SK-N-SH (cell line): ENCODE measurements around the gene THBS3. TPM values are rescaled to one million over a fixed set of nuclear protein-coding genes. Genes with fewer than 3 reads are reported as not detected.

Experiments
- CTCF ChIA-PET: fragments of 300-600, 350-600 bp; formaldehyde crosslinking; extraction: SDS; loops from one replicate; lab custom pipeline; 2021; lab: Yijun Ruan, JAX
- POLR2A ChIA-PET: fragments of 350-600 bp; sonication (Branson Sonifier 250); formaldehyde crosslinking; extraction: SDS; loops from one replicate; lab custom pipeline; 2020; ENCODE audit warnings: antibody characterized with exemption, inconsistent platforms; lab: Yijun Ruan, JAX
- DNase-seq: peaks from one replicate; pipeline ENCODE4 v3.0.0; 2012
- H2AFZ ChIP-seq: fragments of 200-600 bp; sonication (generic); 2 replicates; pipeline ENCODE4 v1.8.1; 2016; ENCODE audit warnings: antibody characterized with exemption, mild to moderate bottlenecking, low read depth
- H3F3A ChIP-seq: fragments of 200-600 bp; sonication (generic); replicated peaks from 2 replicates; pipeline ENCODE3; 2016; ENCODE audit warnings: antibody characterized with exemption, mild to moderate bottlenecking; ENCODE audit not compliant: insufficient read depth
- H3K27ac ChIP-seq, 2 experiments: fragments of 200-500 bp in 1 of 2; fragments of 200-600 bp in 1 of 2; sonication (Bioruptor generic) in 1 of 2; sonication (generic), shearing (Covaris generic) in 1 of 2; 2 replicates each; pipeline versions ENCODE4 v1.5.1 to v1.6.1; 2014 to 2016; ENCODE audit warnings: low read depth in 2 of 2, inconsistent platforms in 1 of 2, low read length in 1 of 2, mild to moderate bottlenecking in 1 of 2, mixed read lengths in 1 of 2
- H3K27me3 ChIP-seq: fragments of 200-600 bp; sonication (generic), shearing (Covaris generic); 2 replicates; pipeline ENCODE4 v1.6.1; 2016; ENCODE audit warnings: mixed run types; ENCODE audit not compliant: insufficient read depth
- H3K36me3 ChIP-seq, 2 experiments: fragments of 200-500 bp in 1 of 2; fragments of 200-600 bp in 1 of 2; sonication (Bioruptor generic) in 1 of 2; sonication (generic) in 1 of 2; replicated peaks in 1 of 2; 2 replicates each; pipeline versions ENCODE3 to v1.5.1; 2014 to 2016; ENCODE audit warnings: low read length in 1 of 2, mild to moderate bottlenecking in 1 of 2; ENCODE audit not compliant: insufficient read depth in 2 of 2, control insufficient read depth in 1 of 2
- H3K4me1 ChIP-seq, 2 experiments: fragments of 200-500 bp in 1 of 2; fragments of 200-600 bp in 1 of 2; sonication (Bioruptor generic) in 1 of 2; sonication (generic), shearing (Covaris generic) in 1 of 2; 2 replicates each; pipeline versions ENCODE4 v1.5.1 to v1.6.1; 2014 to 2016; ENCODE audit warnings: low read depth in 1 of 2, low read length in 1 of 2, mixed run types in 1 of 2; ENCODE audit not compliant: insufficient read depth in 2 of 2, control insufficient read depth in 1 of 2
- H3K4me2 ChIP-seq: fragments of 200-600 bp; sonication (generic), shearing (Covaris generic); 2 replicates; pipeline ENCODE4 v1.6.1; 2017; ENCODE audit warnings: mixed run types
- H3K4me3 ChIP-seq, 2 experiments: fragments of 200-500 bp in 1 of 2; fragments of 200-600 bp in 1 of 2; sonication (Bioruptor generic) in 1 of 2; sonication (generic), shearing (Covaris generic) in 1 of 2; 2 replicates each; pipeline versions ENCODE4 v1.5.1 to v1.8.1; 2014 to 2016; ENCODE audit warnings: low read depth in 2 of 2, inconsistent platforms in 1 of 2, low read length in 1 of 2, mild to moderate bottlenecking in 1 of 2, mixed read lengths in 1 of 2, moderate library complexity in 1 of 2
- H3K79me2 ChIP-seq: fragments of 200-600 bp; sonication (generic); 2 replicates; pipeline ENCODE4 v1.8.1; 2017; ENCODE audit warnings: mild to moderate bottlenecking; ENCODE audit not compliant: insufficient read depth
- H3K9ac ChIP-seq: fragments of 200-600 bp; sonication (generic); 2 replicates; pipeline ENCODE4 v1.6.1; 2017; ENCODE audit warnings: mixed run types
- H3K9me2 ChIP-seq: fragments of 200-600 bp; sonication (generic); 2 replicates; pipeline ENCODE4 v1.6.1; 2017; ENCODE audit warnings: mixed run types
- H3K9me3 ChIP-seq: fragments of 200-600 bp; sonication (generic); 2 replicates; pipeline ENCODE4 v1.6.1; 2017; ENCODE audit warnings: mixed run types, mild to moderate bottlenecking, moderate library complexity
- H4K20me1 ChIP-seq: fragments of 200-600 bp; sonication (generic); 2 replicates; pipeline ENCODE4 v1.6.1; 2017; ENCODE audit warnings: mild to moderate bottlenecking, mixed run types; ENCODE audit not compliant: insufficient read depth
- CHD2 ChIP-seq: fragments of 150-350 bp; IDR thresholded peaks from 2 replicates; pipeline ENCODE4 v1.6.1; 2018; ENCODE audit warnings: low read length; ENCODE audit not compliant: partially characterized antibody
- ELF1 ChIP-seq: IDR thresholded peaks from 2 replicates; pipeline ENCODE4 v1.4.0; 2012
- FOSL2 ChIP-seq: IDR thresholded peaks from 2 replicates; pipeline ENCODE4 v1.4.0; 2012; ENCODE audit warnings: low read depth, mild to moderate bottlenecking, moderate library complexity, borderline replicate concordance
- FOXJ3 ChIP-seq: sonication (generic); formaldehyde crosslinking; IDR thresholded peaks from 2 replicates; pipeline ENCODE4 v1.5.1; 2020; ENCODE audit warnings: mild to moderate bottlenecking, missing genetic modification reagents
- GABPA ChIP-seq: IDR thresholded peaks from 2 replicates; pipeline ENCODE4 v1.4.0; 2012; ENCODE audit warnings: low read depth, mild to moderate bottlenecking
- GATA2 ChIP-seq: sonication (generic); formaldehyde crosslinking; IDR thresholded peaks from 2 replicates; pipeline ENCODE4 v1.5.0; 2020; ENCODE audit warnings: mild to moderate bottlenecking, missing genetic modification reagents
- IRF3 ChIP-seq: fragments of 150-350 bp; IDR thresholded peaks from 2 replicates; pipeline ENCODE4 v1.6.1; 2016; ENCODE audit warnings: mild to moderate bottlenecking, low read depth, low read length
- MAX ChIP-seq: IDR thresholded peaks from 2 replicates; pipeline ENCODE4 v1.4.0; 2012; ENCODE audit warnings: low read depth
- NFIC ChIP-seq: IDR thresholded peaks from 2 replicates; pipeline ENCODE4 v1.4.0; 2012; ENCODE audit warnings: borderline replicate concordance
- PBX3 ChIP-seq: IDR thresholded peaks from 2 replicates; pipeline ENCODE4; 2012
- POLR2AphosphoS5 ChIP-seq: IDR thresholded peaks from 2 replicates; pipeline ENCODE4 v1.6.1; 2012; ENCODE audit warnings: low read depth, low read length
- RAD21 ChIP-seq: IDR thresholded peaks from 2 replicates; pipeline ENCODE4 v1.6.1; 2012; ENCODE audit warnings: mild to moderate bottlenecking, low read length
- RCOR1 ChIP-seq: fragments of 150-350 bp; IDR thresholded peaks from 2 replicates; pipeline ENCODE4 v1.6.1; 2017; ENCODE audit warnings: antibody characterized with exemption, low read length
- REST ChIP-seq: IDR thresholded peaks from 2 replicates; pipeline ENCODE4 v1.6.1; 2012; ENCODE audit warnings: mild to moderate bottlenecking, low read depth, low read length, moderate library complexity
- RFX5 ChIP-seq: IDR thresholded peaks from 2 replicates; pipeline ENCODE4 v1.6.1; 2012; ENCODE audit warnings: mild to moderate bottlenecking, improper control_type of control experiment, low read length
- RXRA ChIP-seq: IDR thresholded peaks from 2 replicates; pipeline ENCODE4 v1.4.0; 2012; ENCODE audit warnings: low read depth, mild to moderate bottlenecking, borderline replicate concordance
- SIN3A ChIP-seq: IDR thresholded peaks from 2 replicates; pipeline ENCODE4 v1.6.1; 2012; ENCODE audit warnings: low read depth, mild to moderate bottlenecking, low read length, moderate library complexity, borderline replicate concordance
- SMC3 ChIP-seq: IDR thresholded peaks from 2 replicates; pipeline ENCODE4 v1.6.1; 2012; ENCODE audit warnings: low read depth, low read length, improper control_type of control experiment
- TAF1 ChIP-seq: IDR thresholded peaks from 2 replicates; pipeline ENCODE4 v1.6.1; 2012; ENCODE audit warnings: low read depth, mild to moderate bottlenecking, low read length, moderate library complexity, borderline replicate concordance
- TCF12 ChIP-seq: IDR thresholded peaks from 2 replicates; pipeline ENCODE4 v1.4.0; 2012
- TEAD4 ChIP-seq: IDR thresholded peaks from 2 replicates; pipeline ENCODE4 v1.4.0; 2012; ENCODE audit warnings: mild to moderate bottlenecking, borderline replicate concordance; ENCODE audit not compliant: insufficient read depth
- YY1 ChIP-seq: IDR thresholded peaks from 2 replicates; pipeline ENCODE4 v1.4.0; 2012; ENCODE audit warnings: low read depth, mild to moderate bottlenecking
- ZBTB33 ChIP-seq: IDR thresholded peaks from 2 replicates; pipeline ENCODE4 v1.4.0; 2012; ENCODE audit warnings: low read depth, borderline replicate concordance
- WGBS: methylation state at CpG from one replicate; pipeline ENCODE4 v1.1.6; 2017; ENCODE audit warnings: low lambda C conversion rate; 5-methylcytosine and 5-hydroxymethylcytosine counted together
- polyA plus RNA-seq, 3 experiments: library from polyadenylated mRNA; depleted of rRNA; stranded (reverse); fragments of >200 nt; gene quantifications; 2 replicates each; pipeline ENCODE4 v1.2.3, GENCODE V29; 2012

The THBS3 gene
- polyA plus RNA-seq, 1 of the 3 experiments (the other 2 are of a cell fraction): 124 TPM

- POLR2A ChIA-PET: interaction anchor here (0.6 to 2.4 kb wide), 8 partner anchors 17 to 153 kb away, joined by 3 to 6 read pairs (median 3); partner anchors contain the start of genes CLK2 and SCAMP3
- H3K9me2 ChIP-seq: no peaks in the 10 kb centered on the region
- H3K27ac ChIP-seq: peak overlapping the region; percentile 75 to 92
- H4K20me1 ChIP-seq: no peaks in the 10 kb centered on the region
- H3K4me1 ChIP-seq: peaks cover 0 to 24% of the 10 kb centered on the region in 2 experiments; a peak in 3 of 4 replicates
- 1% methylated on average over 51 of the region's 53 CpGs for WGBS
- H3K4me2 ChIP-seq: peak overlapping the region; percentile 87
- no peaks in the 10 kb centered on the region for H3K27me3 ChIP-seq
- peak overlapping the region; percentile 49 to 65 for H3K4me3 ChIP-seq
- H3K9ac ChIP-seq: peak overlapping the region; percentile 80
- no peaks in the 10 kb centered on the region for H3K9me3 ChIP-seq
- DNase-seq: peak; percentile 91
- peaks cover 26% of the 10 kb centered on the region for H3F3A ChIP-seq
- H3K36me3 ChIP-seq: peaks cover 9 to 17% of the 10 kb centered on the region in 2 experiments
- H3K79me2 ChIP-seq: peaks cover 28% of the 10 kb centered on the region
- CTCF ChIA-PET: interaction anchor here (0.7 to 13.3 kb wide), 16 partner anchors 11 to 80 kb away, joined by 3 to 184 read pairs (median 4); partner anchors contain the start of genes ENTREP3, RUSC1 and THBS3
- peak overlapping the region; percentile 84 for H2AFZ ChIP-seq
- TF ChIP-seq GABPA: peak; percentile 57
- peak; percentile 98 for TF ChIP-seq MAX
- TF ChIP-seq SIN3A: peak; percentile 99
- TF ChIP-seq RAD21: peak; percentile 49
- TF ChIP-seq POLR2AphosphoS5: peak; percentile 96
- TF ChIP-seq YY1: peak; percentile 64; the same call in 1 of the 2 replicates
- peak; percentile 83 for TF ChIP-seq RCOR1
- peak; percentile 22; the same call in 1 of the 2 replicates for TF ChIP-seq FOXJ3 (CRISPR knock-in tag)
- 0 out of 2 replicates have a peak, but pooled peaks have one; percentile 53 for TF ChIP-seq RFX5
- peak; percentile 76 for TF ChIP-seq ELF1
- TF ChIP-seq IRF3: no peak; the same call in 1 of the 2 replicates
- TF ChIP-seq PBX3: peak; percentile 97
- TF ChIP-seq REST: peak; percentile 60; the same call in 1 of the 2 replicates
- TF ChIP-seq FOSL2: peak; percentile 56; the same call in 1 of the 2 replicates
- no peak for TF ChIP-seq GATA2 (CRISPR knock-in tag)
- peak; percentile 97 for TF ChIP-seq CHD2
- peak; percentile 95 for TF ChIP-seq ZBTB33
- peak; percentile 77 for TF ChIP-seq NFIC
- TF ChIP-seq TCF12: peak; percentile 76; the same call in 1 of the 2 replicates
- TF ChIP-seq TAF1: peak; percentile 88
- peak; percentile 65; the same call in 1 of the 2 replicates for TF ChIP-seq TEAD4
- no peak; the same call in 1 of the 2 replicates for TF ChIP-seq RXRA
- TF ChIP-seq SMC3: no peak
These were observed 36.9 kb upstream of the THBS3 start for GRCh38 chr1:155244368-155245162.
